Activated CD8-positive, alpha-beta memory T cell treated with anti-CD3 and anti-CD28 coated beads for 36 hours (primary cell): Measurements from ENCODE around the gene RTL10. TPM values are rescaled to one million over a fixed set of nuclear protein-coding genes. Genes with fewer than 3 reads are reported as not detected.

Experiments
- CTCF ChIA-PET: fragments of 350-600 bp; sonication (Branson Sonifier 250); formaldehyde crosslinking; loops from one replicate; lab custom pipeline; 2021; ENCODE audit warnings: antibody characterized with exemption; lab: Charles Lee
- POLR2A ChIA-PET: fragments of 350-600 bp; sonication (Branson Sonifier 250); formaldehyde crosslinking; loops from one replicate; lab custom pipeline; 2021; ENCODE audit warnings: antibody characterized with exemption; lab: Charles Lee
- total RNA-seq, 2 experiments: library from RNA; stranded (reverse); gene quantifications; one replicate each; pipeline ENCODE4 v1.2.3, GENCODE V29; 2021

The RTL10 gene
- total RNA-seq, 2 experiments from 2014 or later, result 17.9 to 20.6 TPM

DNA sequence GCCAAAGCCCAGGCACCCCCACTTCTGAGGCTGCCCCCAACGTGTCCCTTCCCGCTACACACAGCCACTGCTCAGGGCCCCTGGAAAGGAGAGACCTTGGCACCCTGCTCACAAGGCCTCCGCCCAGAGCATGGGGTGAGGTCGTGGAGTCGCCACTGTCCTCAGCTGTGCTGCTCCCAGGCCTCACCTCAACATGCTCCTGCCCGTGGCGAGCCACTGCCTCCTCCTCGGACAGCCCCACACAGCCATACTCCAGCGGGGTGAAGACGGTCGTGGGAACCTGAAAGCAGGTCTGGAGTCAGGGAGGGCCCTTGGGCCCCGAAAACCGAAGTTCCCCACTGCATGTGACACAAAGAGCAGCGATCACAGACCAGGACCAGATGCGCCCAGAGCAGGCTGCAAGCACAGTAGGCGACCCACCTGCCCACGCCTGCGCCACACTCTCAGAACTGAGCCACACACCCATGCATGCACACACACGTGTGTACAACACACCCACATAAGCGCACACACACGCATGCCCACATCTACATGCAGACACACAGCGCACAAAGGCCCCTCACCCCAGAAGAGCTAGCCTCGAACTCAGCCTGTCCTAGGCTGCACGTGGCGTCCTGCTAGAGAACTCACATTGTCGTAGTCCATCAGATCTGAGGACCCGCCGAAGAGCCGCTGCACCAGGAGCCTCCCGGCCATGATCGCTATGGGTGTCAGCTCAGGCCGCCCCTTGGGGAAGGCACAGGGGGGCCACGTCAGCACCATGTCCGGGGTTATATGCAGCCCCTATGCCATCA lies 25.5 kb upstream of the RTL10 start:
- POLR2A ChIA-PET, result no interaction called here
- CTCF ChIA-PET, result no interaction called here

DNA sequence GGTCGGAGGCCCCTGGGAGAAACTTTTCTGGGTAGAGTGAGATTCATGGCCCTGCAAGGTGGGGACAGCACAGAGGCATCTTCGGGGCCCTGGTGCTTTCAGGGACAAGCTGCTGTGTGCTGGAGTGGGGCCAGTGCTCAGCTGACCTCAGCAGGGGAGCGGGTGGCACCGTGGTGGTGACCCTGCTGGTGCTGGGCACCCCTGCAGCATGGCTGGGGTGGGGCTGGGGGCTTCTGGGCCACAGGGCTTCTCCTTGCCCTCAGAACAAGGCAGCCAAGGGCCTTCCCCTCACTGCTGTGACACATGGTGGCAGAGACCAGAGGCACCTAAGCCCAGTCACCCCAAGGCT lies 24.9 kb upstream of the RTL10 start:
- ChIA-PET CTCF (no interaction called here), POLR2A (no interaction called here)

DNA sequence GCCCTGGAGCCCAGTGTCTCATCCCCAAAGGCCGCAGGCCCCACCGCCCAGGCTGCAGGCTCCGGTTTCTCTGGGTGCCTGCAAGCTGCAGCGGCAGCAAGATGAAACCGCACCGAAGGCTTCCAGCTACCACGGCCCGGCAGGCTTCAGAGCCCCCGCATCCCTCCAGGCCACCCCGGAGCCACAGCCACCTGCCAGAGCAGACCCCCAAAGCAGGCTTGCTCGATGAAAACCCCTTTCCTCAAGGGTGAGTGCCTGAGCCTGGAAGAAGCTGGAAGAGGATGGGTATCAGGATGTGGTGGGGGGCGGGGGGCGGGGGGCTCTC lies 24.5 kb upstream of the RTL10 start:
- ChIA-PET POLR2A (no interaction called here), CTCF (no interaction called here)

DNA sequence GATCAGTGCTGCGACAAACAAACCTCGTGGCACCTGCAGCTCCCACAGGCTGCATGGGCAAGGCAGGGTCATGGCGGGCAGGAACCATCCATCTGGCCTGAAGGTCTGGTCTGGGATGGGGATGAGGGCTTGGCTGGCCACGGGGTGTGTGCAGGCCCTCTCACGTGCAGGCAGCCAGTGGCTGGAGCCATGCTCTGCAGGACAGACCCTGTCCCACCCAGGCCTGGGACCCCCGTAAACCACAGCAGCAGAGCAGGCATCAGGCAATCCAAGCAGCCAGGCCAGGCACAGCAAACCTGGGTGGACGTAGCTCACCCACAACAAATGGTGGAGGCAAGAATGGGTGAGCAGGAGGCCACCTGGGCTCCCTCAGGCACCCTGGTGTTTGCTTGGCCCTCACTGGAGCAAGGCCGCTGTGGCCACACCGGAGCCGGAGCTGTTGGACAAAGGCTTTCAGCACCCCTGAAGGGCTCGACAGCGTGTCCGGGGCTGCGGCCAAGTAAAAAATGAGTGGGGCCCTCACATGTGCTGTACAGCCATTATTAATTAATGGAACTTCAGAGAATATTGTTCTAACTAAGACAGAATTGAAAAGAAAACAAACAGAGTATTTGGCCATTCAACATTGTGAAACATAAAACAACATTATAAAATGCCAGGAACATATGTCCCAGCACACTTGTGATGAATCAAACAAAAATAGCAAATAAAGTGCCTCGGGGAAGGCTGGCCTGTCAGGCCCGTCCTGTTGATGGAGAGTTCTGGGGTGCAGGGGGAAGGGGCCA lies 24.0 kb upstream of the RTL10 start:
- CTCF ChIA-PET, result no interaction called here
- POLR2A ChIA-PET, result no interaction called here

DNA sequence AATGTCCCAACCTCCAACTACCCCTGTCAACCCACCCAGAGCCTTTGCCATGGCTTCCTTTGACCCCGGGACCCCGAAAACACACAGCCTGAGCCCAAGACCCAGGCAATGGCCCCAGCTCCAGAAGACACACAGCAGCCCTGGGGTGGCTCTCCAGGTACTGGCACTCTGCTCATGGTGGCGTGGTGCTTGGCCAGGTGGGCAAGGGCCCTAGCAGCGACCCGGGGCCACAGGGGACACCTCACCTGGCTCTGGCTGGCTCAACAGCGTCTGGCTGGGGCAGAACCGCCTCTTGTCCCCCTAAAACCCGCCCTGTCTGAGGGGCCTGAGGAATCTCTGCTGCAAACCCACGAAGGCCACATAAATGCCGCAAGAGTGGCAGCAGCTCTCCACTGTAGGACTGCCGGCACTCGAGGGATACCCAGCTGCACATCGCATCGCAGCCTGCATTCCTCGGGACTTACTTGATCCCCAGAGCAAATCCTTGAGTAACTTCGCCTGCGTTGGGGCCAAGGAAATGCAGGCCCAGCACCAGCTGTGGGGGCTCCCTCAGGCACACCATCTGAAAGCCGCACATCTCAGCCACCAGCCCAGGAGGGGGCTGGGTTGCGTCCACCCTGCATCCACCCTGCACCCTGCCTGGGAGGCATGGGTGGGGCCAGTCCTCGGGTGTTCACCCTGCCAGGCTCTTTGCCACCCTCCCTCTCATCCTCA lies 23.1 kb upstream of the RTL10 start:
- CTCF ChIA-PET, result no interaction called here
- POLR2A ChIA-PET, result no interaction called here

DNA sequence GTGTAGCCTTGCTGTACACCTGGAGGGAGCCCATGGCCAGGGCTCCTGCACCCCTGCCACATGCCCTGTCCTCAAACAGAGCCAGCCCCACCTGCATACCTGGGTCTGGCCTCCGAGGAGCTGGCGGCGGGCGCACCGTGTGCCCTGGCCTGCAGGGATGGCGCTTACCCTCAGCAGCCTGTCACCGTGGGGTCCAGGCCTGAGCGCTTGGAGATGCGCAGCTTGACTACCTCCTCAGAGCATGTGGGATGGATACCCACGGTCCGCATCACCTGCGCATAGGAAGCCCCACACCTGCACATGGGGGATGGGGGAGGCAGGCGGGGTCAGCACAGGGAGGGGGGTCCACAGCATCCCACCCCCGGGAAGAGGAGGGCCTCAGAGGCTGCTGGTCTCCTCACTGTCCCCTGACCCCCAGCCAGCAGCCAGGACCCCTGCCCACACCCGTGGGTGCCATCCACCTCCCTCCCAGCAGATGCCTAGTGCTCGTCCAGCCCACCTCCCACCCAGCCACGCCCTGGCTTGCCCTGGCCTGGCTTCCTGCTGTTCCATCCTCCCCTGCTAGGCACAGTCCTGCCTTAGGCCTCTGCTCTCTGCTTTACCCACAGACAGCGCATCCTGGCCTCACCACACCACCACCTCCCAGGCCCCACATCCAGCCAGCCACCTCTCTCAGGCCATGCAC lies 22.4 kb upstream of the RTL10 start:
- ChIA-PET POLR2A (no interaction called here), CTCF (no interaction called here)

DNA sequence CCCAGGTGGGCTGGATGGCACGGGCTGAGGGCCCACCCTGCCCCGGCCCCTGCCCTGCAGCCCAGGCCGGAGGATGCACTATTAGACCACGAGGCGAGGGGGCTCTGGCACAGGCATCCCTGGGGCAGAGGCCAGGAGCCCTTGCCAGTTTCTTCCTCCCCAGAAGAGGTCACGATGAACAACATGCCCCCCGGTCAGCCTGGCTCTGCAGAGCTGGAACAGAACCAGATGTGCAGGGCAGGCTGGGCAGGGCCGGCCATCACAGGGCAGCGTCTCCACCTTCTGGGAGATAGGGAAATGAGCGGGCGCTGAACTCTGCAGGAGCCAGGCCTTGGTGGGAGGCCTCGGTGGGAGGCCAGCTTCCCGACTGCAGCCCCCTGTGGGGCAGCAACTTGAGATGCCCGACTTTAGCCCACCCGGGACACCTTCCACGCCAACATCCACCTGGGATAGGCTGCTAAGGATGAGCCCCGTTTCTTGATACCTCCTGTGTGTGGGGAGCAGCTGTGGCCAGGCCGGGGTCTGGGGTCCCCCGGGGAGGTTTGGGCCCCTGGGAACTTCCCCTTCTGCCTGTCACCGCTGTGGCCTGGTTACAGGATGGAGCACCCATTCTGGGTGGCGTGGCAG lies 21.8 kb upstream of the RTL10 start:
- POLR2A ChIA-PET, result no interaction called here
- CTCF ChIA-PET, result no interaction called here

DNA sequence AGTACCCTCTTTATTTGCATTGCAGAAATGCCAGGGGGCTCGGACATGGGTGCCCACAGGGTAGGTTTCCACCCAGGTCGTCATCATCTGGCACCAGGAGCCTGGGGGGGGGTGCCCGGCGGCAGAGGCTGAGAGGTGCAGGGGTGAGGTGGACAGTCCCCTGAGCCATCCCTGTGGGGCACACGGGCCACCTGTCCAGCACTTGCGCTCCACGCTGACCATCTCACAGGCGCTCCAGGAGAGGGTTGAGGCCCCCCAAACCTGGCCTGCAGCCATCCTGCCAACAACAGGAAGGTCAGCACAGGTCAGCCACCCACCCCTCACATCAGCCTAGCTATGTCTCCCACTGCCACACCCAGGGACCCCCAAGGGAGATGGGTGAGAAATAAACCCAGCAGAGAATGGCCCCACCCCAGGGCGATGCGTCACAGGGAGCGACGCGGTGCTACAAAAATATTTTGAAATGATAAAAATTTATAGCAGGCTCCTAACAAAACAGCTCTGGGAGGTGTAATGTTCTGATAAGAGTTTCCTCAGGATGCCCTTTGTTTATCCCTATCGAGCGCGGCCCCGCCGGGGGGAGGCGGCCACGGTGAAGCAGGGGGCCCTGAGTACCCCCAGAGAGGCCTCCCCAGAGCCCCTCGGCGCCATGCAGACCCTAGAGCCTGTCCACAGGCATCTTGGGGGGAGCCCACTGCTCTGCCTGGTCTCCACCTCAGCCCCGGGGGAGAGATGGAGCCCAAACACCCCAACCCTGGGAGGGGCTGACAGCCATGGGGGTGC lies 21.0 kb upstream of the RTL10 start:
- ChIA-PET CTCF (no interaction called here), POLR2A (no interaction called here)

DNA sequence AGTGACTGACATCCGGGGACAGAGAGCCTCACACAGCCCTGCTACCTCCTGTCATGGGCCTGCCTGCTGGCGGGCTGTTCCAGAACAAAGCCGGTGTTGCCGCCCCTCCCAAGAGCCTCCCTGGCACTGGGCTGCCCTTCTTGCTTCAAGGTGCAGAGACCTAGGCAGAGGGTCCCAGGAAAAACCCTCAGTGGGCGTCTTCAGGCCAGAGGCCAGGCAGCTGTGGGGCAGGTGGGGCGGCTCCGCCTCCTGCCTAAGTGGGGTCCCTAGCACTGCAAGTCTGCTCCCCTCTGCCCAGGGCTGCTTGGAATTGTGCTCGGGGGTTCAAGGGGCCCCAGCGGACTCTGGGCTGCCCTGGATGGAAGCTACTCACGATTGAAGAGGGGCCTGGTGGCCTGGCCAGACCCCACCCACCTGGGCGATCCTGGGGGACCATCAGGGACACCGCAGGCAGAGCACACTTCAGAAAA lies 20.4 kb upstream of the RTL10 start:
- CTCF ChIA-PET, result no interaction called here
- POLR2A ChIA-PET, result no interaction called here

DNA sequence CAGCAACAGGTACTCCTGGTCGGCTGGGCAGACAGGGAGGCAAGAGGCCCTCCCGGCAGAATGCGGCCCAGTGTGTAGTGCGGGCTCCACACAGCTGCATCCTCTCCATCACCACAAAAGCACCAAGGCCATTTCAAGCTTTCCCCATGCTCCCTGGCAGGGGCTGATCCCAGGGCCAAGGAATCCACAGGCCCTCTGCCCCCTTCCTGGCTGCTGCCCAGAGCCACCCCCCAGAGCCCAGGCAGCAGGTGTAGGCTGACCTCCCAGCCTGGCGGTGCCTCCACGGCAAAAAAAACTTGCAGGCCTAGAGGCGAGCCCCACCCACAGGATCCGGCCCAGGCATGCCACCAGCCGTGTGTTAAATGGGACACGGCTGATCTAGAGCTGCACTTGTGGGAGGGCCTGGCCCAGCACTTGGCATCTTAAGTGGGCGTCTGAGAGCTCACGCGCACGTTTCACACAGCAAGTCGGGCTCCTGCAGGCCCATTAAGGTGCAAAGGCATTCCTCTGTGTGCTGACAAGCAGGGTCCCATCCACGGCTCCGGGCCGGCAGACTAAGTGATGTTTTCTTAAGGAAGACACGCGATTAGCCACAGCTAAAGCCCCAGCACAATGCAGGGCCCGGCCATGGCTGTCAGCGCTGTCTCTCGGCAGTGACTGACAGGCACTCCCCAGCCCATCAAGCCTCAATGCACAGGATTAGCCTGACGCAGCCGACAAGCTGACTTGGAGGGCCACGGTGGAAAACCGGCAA lies 19.8 kb upstream of the RTL10 start:
- CTCF ChIA-PET, result no interaction called here
- POLR2A ChIA-PET, result no interaction called here

DNA sequence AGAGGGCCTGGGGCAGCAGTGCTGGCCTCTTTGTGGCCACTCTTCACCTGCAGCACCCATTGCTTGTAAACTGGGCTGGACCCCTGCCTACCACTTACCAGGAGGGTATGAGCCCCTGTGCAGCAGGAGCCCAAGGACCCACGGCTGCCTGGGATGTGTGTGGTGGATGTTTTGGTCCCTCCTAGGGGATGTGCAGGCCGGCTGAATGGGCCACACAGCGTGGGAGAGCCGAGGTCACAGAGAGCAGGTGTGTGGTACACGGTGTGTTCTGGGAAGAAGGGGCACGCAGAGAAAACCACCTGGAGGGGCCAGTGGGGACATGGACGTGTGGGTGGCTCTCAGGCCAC lies 19.3 kb upstream of the RTL10 start:
- ChIA-PET POLR2A (no interaction called here), CTCF (no interaction called here)

DNA sequence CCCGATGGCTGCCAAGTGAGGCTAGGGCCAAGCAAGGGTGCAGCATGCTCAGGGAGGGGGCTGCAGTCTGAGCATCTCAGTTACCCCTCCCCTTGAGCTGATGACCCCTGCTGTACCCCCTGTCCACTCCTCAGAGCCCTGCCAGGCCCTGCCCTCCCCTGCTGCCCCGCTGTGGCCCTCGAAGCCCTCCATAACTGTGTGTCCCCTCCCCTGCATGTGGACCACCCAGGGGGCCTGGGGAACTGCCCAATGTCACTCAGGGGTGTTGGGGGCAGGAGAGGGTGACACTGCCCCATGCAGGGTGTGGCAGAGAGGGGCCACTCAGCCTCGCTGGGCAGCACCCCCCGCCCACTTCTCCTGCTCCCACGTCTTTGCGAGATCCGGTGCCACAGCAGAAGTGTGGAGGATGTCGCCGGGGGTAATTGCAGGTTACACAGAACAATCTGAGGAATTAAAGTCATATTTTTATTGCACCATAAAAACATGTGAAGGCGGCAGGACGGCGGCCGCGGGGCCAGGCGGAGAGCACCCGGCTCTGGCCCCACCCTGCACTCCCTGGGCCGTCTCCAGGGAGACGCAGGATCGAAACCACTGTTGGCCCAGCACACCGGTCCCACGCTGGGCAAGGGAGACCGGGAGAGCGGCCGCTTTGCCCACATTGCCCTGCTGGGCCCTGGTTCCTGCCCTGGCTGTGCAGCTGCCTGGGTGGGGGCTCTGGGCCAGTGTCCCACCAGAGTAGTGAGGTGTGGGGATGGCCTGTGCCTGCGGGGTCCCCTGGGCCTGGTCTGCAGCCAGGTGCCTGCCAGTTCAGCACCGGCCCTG lies 18.7 kb upstream of the RTL10 start:
- ChIA-PET POLR2A (no interaction called here), CTCF (no interaction called here)

DNA sequence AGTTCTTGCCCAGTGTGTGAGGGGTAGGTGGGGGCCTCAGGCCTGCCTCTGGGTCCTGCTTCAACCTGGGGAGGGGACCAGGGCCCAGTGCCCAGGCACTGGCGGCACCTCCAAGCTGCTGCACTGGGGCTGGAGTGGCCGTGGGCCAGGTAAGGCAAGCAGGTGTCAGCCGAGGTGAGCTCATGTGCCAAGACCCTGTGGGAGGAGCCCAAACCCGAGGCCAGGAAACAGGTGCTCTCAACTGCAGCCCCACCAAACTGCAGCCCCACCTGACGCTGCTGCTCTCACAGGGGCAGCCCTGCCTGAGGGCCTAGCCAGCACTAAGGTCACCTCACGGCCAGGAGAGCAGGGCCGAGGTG lies 18.1 kb upstream of the RTL10 start:
- CTCF ChIA-PET, result no interaction called here

DNA sequence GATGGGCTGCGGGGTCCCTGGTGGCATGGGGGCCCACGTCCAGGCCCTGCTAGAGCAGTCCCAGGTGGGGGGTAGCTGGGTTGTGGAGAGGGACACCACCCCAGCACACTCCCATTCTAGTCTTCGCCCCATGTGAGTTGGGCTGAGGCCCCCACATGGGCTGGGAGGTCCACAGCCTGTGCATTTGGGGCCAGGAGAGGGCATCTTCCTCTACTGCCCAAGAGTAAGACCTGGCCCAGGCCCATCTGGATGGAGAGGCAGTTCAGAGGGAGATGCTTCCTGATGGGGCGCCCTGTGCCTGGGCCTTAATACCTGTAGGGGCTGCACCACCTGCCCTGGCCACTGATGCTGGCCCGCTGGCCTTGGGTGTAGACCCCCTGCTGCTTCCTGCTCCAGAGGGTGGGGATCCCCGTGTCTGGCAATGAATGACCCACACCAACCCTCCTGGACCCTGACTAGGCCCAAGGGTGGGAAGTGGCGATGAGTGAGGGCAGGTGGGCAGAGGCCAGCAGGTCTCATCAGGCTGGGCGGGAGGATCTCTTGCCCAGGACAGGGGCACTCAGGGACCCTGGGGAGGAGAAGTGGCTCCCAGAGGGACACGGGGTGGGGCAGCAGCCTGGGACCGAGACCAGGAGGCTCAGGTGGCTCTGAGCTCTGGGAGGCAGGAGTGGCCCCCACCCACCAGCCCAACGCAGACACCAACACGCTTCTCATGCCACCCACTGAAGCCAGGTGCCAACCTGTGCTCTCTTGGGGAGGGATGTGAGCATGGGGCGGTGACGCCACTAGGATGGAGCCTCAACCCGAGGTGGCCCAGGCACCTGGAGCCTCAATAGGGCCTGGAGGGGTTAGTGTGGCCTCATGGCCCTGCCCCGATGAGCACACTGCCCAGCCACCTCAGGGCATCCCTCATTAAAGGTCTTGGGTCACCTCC lies 17.4 kb upstream of the RTL10 start:
- ChIA-PET POLR2A (no interaction called here), CTCF (no interaction called here)

More for the DNA sequence above, 18.1 kb upstream of the RTL10 start:
- POLR2A ChIA-PET, result no interaction called here

DNA sequence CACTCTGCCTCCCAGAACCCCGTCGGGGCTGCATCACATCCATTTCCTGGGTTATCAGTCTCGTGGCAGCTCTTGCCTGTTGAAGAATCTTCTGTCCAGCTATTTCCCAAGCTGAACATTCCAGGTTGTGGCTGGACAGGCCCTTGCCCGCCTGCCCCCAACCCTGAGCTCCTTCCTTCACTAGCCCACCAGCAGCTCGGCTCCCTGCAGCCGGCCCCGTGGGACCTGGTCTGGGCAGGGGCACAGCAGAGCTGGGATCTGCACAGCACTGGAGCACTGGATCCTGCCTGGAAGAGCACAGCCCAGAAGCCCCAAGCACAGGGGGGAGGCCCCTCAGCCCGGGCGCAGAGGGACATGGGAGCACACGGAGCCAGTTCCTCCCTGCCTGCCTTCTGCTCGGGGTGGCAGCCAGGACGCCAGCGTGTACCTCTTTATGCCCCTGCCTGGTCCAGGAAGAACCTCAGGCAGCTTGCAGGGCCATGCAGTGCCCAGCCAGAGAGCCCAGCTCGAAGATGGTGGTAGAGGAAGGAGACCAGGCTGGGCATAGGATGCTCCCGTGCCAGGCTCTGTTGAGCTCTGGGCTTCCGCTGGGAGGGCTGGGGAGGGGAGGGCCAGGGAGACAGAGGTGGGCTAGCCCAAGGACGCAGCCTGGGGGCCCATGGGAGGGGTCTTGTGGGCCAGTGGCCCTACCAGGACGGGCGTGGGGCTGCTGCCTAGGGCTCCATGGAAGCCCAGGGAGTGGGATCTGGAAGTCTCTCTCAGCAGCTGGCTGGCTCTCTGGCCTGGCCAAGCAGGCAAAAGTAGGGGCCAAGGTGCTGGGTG lies 16.6 kb upstream of the RTL10 start:
- POLR2A ChIA-PET, result no interaction called here

More for the DNA sequence above, 16.6 kb upstream of the RTL10 start:
- CTCF ChIA-PET, result interaction anchor here (0.8 kb wide), 1 partner anchor 141 kb away, joined by 3 read pairs; no protein-coding TSS in a partner anchor
